ENCODE data around the gene ZNF148.

The ZNF148 gene

GRCh38 chr3:125185805-125186204 is 189.3 kb downstream of the ZNF148 start:
- DNase-seq = no peak

DNA sequence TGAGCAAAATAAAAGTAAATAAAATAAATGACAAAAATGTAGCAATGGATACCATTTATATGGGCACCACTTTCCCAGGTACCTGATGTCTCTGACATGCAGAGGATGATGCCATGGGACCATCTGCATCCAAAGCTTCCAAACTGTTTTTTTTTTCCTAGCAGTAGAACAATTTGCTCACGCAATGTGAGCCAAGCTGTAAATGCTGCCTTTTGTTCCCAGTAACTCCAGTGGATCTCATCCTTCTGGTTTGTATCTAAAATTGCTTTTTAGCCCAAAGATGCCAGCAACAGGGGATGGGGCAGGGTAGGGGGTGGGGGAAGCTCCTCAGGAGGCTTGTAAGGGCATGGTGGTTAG is 195.3 kb downstream of the ZNF148 start:
- DNase-seq = no peak

- DNase-seq = no peak
Observed at GRCh38 chr3:125179143-125179883, 195.8 kb downstream of the ZNF148 start.

DNA sequence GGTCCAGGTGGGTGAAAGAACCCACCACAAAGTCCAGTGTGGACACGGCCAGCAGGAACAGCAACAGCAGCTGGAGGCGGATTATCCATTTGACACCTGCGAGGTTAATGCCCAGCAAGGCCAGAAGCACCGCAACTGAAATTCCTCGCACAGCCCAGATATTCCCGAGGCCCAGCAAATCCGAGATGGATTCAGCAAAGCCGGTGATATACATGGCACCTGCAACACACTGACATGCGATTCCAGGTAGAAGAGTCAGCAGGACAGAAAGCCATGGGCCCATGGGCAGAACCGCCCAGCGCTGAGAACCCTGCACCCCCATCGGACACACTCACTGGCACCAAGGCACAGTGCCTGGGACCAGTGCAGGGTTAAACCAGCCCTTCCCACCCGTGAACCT is 197.4 kb downstream of the ZNF148 start:
- no peak for DNase-seq
